Measurements from ENCODE around the gene CDH26. TPM values are rescaled to one million over a fixed set of nuclear protein-coding genes. Genes with fewer than 3 reads are reported as not detected.

Gene CDH26
- total RNA-seq, 4 donors from 2014 or later = 0.76 to 2.1 (median 0.77) TPM; not detected in 1

- Histone ChIP-seq H3K27ac (no peak overlapping the region), H3K27me3 (no peaks in the 10 kb centered on the region), H3K4me3 (no peak overlapping the region), H3K36me3 (no peaks in the 10 kb centered on the region), H3K9me3 (no peaks in the 10 kb centered on the region), H3K4me1 (no peaks in the 10 kb centered on the region)
- DNase-seq = no peak
- TF ChIP-seq POLR2A (IDR thresholded peaks at IDR 0.05) (no peak), CTCF (IDR thresholded peaks at IDR 0.05) (no peak)
- intact Hi-C loops (cut with DNase I; ENCODE audit: low total_unique reads) = no loop called here
These were observed 91.4 kb downstream of the CDH26 start for GRCh38 chr20:60049601-60050000.

- TF ChIP-seq CTCF (IDR thresholded peaks at IDR 0.05) = peak in 1 of 4 experiments; percentile 13
- no peak for TF ChIP-seq POLR2A (IDR thresholded peaks at IDR 0.05)
- Histone ChIP-seq H3K27me3 (no peaks in the 10 kb centered on the region), H3K4me1 (no peaks in the 10 kb centered on the region), H3K4me3 (no peak overlapping the region), H3K36me3 (no peaks in the 10 kb centered on the region), H3K27ac (no peak overlapping the region), H3K9me3 (no peaks in the 10 kb centered on the region)
- intact Hi-C loops (cut with DNase I; ENCODE audit: low total_unique reads) = no loop called here
- DNase-seq = no peak
These were observed 92.1 kb downstream of the CDH26 start for GRCh38 chr20:60050193-60050947.

GRCh38 chr20:60051911-60052310, 93.7 kb downstream of the CDH26 start:
- intact Hi-C loops (cut with DNase I; ENCODE audit: low total_unique reads) = no loop called here
- Histone ChIP-seq H3K4me1 (no peaks in the 10 kb centered on the region), H3K27ac (no peak overlapping the region), H3K4me3 (no peak overlapping the region), H3K27me3 (no peaks in the 10 kb centered on the region), H3K36me3 (no peaks in the 10 kb centered on the region), H3K9me3 (no peaks in the 10 kb centered on the region)
- TF ChIP-seq POLR2A (IDR thresholded peaks at IDR 0.05) (no peak), CTCF (IDR thresholded peaks at IDR 0.05) (no peak)
- DNase-seq = no peak

GRCh38 chr20:60052322-60052721, 94.1 kb downstream of the CDH26 start:
- no peak for DNase-seq

More at GRCh38 chr20:60052322-60052721, 94.1 kb downstream of the CDH26 start:
- Histone ChIP-seq H3K36me3 (no peaks in the 10 kb centered on the region), H3K4me3 (no peak overlapping the region), H3K27me3 (no peaks in the 10 kb centered on the region), H3K4me1 (no peaks in the 10 kb centered on the region), H3K9me3 (no peaks in the 10 kb centered on the region), H3K27ac (no peak overlapping the region)
- intact Hi-C loops (cut with DNase I; ENCODE audit: low total_unique reads) = no loop called here
- no peak for TF ChIP-seq CTCF (IDR thresholded peaks at IDR 0.05)
- TF ChIP-seq POLR2A (IDR thresholded peaks at IDR 0.05) = no peak

Measured in uterus (tissue), 4 donors.